Measurements from ENCODE around the gene ABRACL. TPM values are rescaled to one million over a fixed set of nuclear protein-coding genes. Genes with fewer than 3 reads are reported as not detected.

The ABRACL gene
- total RNA-seq, 1 donor from 2014 or later = 63.0 TPM

GRCh38 chr6:139028215-139028657 is 309 bp upstream of the ABRACL start:
- no peaks in the 10 kb centered on the region for H3K9me3 Mint-ChIP-seq
- TF ChIP-seq, protein P1, sequence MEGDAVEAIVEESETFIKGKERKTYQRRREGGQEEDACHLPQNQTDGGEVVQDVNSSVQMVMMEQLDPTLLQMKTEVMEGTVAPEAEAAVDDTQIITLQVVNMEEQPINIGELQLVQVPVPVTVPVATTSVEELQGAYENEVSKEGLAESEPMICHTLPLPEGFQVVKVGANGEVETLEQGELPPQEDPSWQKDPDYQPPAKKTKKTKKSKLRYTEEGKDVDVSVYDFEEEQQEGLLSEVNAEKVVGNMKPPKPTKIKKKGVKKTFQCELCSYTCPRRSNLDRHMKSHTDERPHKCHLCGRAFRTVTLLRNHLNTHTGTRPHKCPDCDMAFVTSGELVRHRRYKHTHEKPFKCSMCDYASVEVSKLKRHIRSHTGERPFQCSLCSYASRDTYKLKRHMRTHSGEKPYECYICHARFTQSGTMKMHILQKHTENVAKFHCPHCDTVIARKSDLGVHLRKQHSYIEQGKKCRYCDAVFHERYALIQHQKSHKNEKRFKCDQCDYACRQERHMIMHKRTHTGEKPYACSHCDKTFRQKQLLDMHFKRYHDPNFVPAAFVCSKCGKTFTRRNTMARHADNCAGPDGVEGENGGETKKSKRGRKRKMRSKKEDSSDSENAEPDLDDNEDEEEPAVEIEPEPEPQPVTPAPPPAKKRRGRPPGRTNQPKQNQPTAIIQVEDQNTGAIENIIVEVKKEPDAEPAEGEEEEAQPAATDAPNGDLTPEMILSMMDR (IDR thresholded peaks at IDR 0.05; ENCODE audit: unreplicated experiment) = no peak
- no peak for DNase-seq (ENCODE audit: low spot score in 2 of 2, unreplicated experiment in 2 of 2)
- no peaks in the 10 kb centered on the region for H3K27me3 Mint-ChIP-seq (ENCODE audit: low read depth)
- no peaks in the 10 kb centered on the region for H3K36me3 Mint-ChIP-seq
- peak overlapping the region; percentile 96 for H3K27ac Mint-ChIP-seq
- peak overlapping the region; percentile 89 for H3K4me3 Mint-ChIP-seq
- peaks cover 23% of the 10 kb centered on the region for H3K4me1 Mint-ChIP-seq

GRCh38 chr6:139029470-139030227 is 1.1 kb downstream of the ABRACL start:
- peak in 1 of 2 experiments; percentile 44 for DNase-seq (ENCODE audit: low spot score in 2 of 2, unreplicated experiment in 2 of 2)
- H3K36me3 Mint-ChIP-seq = no peaks in the 10 kb centered on the region

DNA sequence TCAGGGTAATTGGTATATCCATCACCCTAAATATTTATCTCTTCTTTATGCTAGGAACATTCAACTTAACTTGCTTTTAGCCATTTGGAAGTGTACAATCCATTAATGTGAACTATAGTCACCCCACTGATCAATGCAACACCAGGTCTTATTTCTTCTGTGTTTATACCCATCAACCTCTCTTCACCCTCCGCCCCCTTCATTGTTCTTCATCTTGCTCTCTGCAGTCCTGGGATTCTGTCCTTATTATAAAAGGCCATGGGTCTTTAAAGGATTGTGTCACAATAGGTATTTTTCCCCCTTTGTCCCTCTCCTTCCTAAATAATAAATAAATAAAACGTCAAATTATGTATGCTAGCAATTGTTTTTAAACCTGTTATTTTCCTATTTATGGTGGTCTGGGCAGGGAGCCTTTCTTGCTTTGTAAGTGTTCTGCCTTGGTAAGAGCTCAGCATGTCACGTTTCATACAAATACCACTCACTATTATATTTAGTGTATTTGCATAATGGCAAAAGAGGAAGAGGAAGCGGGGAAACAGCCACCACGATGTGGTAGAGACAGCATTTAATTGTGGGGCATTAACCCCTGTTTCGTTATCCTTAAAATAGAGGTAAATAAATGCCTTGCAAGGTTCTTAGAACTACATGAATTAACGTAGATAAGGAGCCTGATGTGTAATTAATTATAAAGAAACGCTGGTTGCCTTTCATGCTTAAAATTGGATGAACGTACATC is 1.9 kb downstream of the ABRACL start:
- H3K36me3 Mint-ChIP-seq = peaks cover 3% of the 10 kb centered on the region
- no peak overlapping the region for H3K27ac Mint-ChIP-seq
- no peaks in the 10 kb centered on the region for H3K27me3 Mint-ChIP-seq (ENCODE audit: low read depth)
- no peak for DNase-seq (ENCODE audit: low spot score in 2 of 2, unreplicated experiment in 2 of 2)
- TF ChIP-seq, protein P1 (IDR thresholded peaks at IDR 0.05; ENCODE audit: unreplicated experiment) = no peak
- H3K4me1 Mint-ChIP-seq = peaks cover 32% of the 10 kb centered on the region
- H3K9me3 Mint-ChIP-seq = no peaks in the 10 kb centered on the region
- no peak overlapping the region for H3K4me3 Mint-ChIP-seq

More at GRCh38 chr6:139029470-139030227, 1.1 kb downstream of the ABRACL start:
- H3K27me3 Mint-ChIP-seq (ENCODE audit: low read depth) = no peaks in the 10 kb centered on the region
- TF ChIP-seq, protein P1 (IDR thresholded peaks at IDR 0.05; ENCODE audit: unreplicated experiment) = no peak
- no peak overlapping the region for H3K27ac Mint-ChIP-seq
- no peaks in the 10 kb centered on the region for H3K9me3 Mint-ChIP-seq
- H3K4me1 Mint-ChIP-seq = peaks cover 30% of the 10 kb centered on the region
- no peak overlapping the region for H3K4me3 Mint-ChIP-seq

GRCh38 chr6:139037490-139037889 is 8.9 kb downstream of the ABRACL start:
- peak overlapping the region; percentile 15 for H3K27ac Mint-ChIP-seq
- peaks cover 39% of the 10 kb centered on the region for H3K36me3 Mint-ChIP-seq
- no peak overlapping the region for H3K4me3 Mint-ChIP-seq
- H3K4me1 Mint-ChIP-seq = peaks cover 19% of the 10 kb centered on the region
- H3K9me3 Mint-ChIP-seq = no peaks in the 10 kb centered on the region
- no peak for DNase-seq (ENCODE audit: low spot score in 2 of 2, unreplicated experiment in 2 of 2)
- H3K27me3 Mint-ChIP-seq (ENCODE audit: low read depth) = no peaks in the 10 kb centered on the region
- TF ChIP-seq, protein P1 (IDR thresholded peaks at IDR 0.05; ENCODE audit: unreplicated experiment) = no peak

DNA sequence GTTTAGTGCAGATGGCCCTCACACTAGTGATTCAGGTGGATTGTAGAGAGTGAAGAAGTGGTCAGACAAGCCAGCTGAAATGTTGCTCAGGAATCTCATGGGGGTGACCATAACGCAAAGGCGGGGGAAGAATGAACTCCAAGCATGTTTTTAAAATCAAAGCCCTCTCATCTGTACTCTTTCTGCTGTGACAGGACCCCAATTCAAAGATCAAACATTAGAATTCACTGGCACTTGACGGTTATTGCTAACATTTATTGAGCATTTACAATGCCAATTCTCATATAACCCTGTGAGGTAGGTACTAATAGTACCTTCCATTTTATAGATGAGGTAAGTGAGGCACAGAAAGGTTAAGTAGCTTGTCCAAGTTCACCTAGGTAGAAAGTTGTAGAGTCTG is 15.7 kb downstream of the ABRACL start:
- Mint-ChIP-seq H3K4me1 (peaks cover 11% of the 10 kb centered on the region), H3K27ac (no peak overlapping the region), H3K4me3 (no peak overlapping the region), H3K27me3 (ENCODE audit: low read depth) (no peaks in the 10 kb centered on the region), H3K36me3 (peaks cover 37% of the 10 kb centered on the region), H3K9me3 (peaks cover 6% of the 10 kb centered on the region)
- no peak for DNase-seq (ENCODE audit: low spot score in 2 of 2, unreplicated experiment in 2 of 2)
- TF ChIP-seq, protein P1 (IDR thresholded peaks at IDR 0.05; ENCODE audit: unreplicated experiment) = no peak

All from mesothelial cell of epicardium (in vitro differentiated cells).